Adrenal gland (tissue), 5 donors: ENCODE results near the gene CD2.

Experiments used
- POLR2A ChIP-seq, 2 donors: fragments of 450-650 bp; IDR thresholded peaks; one replicate each; pipeline ENCODE4 v1.6.1; 2017; ENCODE audit warnings: antibody characterized with exemption in 2 of 2, mild to moderate bottlenecking in 2 of 2, moderate library complexity in 1 of 2
- TF ChIP-seq, protein P1 (sequence below), 6 experiments: fragments of 450-650 bp in 4 of 6; fragments of 200-600 bp in 2 of 6; sonication (generic) in 1 of 6; IDR thresholded peaks; 1 replicate in 5 of 6; 2 replicates in 1 of 6; pipeline versions ENCODE4 v1.5.1 to v1.8.0; 2016 to 2021; ENCODE audit warnings: antibody characterized with exemption in 6 of 6, mild to moderate bottlenecking in 2 of 6, moderate library complexity in 1 of 6
- donor health status: DM: no; HTN: no; CAD: no.

DNA sequence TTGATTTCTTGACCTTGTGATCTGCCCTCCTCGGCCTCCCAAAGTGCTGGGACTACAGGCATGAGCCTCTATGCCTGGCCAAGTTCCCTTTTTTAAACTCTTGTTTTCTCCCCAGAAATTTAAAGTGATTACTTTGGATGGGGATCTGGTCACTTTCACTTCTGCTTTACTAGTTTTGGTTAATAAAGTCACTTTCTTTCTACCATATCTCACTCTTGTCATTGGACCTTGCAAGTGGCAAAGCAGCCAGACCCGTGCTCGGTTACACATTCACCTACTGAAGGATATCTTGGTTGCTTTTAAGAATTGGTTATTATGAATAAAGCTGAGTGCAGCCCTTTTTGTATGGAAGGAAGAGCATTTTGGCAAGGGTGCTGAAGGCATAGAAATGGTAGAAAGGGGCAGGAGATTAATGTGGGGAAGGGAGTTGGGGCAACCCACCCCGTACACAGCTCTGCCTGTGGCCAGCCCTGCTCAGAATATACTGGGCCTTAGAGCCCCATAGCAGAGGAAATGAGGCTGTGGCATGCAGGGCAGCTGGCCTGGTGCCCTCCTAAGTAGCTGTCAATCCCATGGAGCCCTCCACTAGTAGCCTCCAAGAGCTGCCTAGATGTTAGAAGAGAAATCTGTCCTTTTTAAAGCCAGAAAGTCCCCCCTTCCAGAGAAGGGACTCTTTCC, 40.7 kb downstream of the CD2 start:
- TF ChIP-seq, protein P1, sequence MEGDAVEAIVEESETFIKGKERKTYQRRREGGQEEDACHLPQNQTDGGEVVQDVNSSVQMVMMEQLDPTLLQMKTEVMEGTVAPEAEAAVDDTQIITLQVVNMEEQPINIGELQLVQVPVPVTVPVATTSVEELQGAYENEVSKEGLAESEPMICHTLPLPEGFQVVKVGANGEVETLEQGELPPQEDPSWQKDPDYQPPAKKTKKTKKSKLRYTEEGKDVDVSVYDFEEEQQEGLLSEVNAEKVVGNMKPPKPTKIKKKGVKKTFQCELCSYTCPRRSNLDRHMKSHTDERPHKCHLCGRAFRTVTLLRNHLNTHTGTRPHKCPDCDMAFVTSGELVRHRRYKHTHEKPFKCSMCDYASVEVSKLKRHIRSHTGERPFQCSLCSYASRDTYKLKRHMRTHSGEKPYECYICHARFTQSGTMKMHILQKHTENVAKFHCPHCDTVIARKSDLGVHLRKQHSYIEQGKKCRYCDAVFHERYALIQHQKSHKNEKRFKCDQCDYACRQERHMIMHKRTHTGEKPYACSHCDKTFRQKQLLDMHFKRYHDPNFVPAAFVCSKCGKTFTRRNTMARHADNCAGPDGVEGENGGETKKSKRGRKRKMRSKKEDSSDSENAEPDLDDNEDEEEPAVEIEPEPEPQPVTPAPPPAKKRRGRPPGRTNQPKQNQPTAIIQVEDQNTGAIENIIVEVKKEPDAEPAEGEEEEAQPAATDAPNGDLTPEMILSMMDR (IDR thresholded peaks at IDR 0.05) = no peak
- TF ChIP-seq POLR2A (IDR thresholded peaks at IDR 0.05) = no peak
